ENCODE results near the gene CEP72. TPM values are rescaled to one million over a fixed set of nuclear protein-coding genes. Genes with fewer than 3 reads are reported as not detected.

CEP72 gene
- total RNA-seq, 2 experiments from 2014 or later = 21.9 to 23.8 TPM

- DNase-seq = no peak
- Mint-ChIP-seq H3K4me1 (peaks cover 4% of the 10 kb centered on the region), H3K9me3 (peaks cover 9% of the 10 kb centered on the region), H3K4me3 (no peak overlapping the region), H3K36me3 (peaks cover 3% of the 10 kb centered on the region), H3K27ac (no peak overlapping the region), H3K27me3 (peaks cover 35% of the 10 kb centered on the region)
Measured at GRCh38 chr5:585962-586628, 26.0 kb upstream of the CEP72 start.

GRCh38 chr5:586751-587285 is 25.3 kb upstream of the CEP72 start:
- DNase-seq = no peak
- H3K36me3 Mint-ChIP-seq = peaks cover 3% of the 10 kb centered on the region
- H3K4me3 Mint-ChIP-seq = no peak overlapping the region
- peaks cover 4% of the 10 kb centered on the region for H3K4me1 Mint-ChIP-seq
- no peak overlapping the region for H3K27ac Mint-ChIP-seq
- H3K27me3 Mint-ChIP-seq = peaks cover 41% of the 10 kb centered on the region
- peaks cover 10% of the 10 kb centered on the region for H3K9me3 Mint-ChIP-seq

GRCh38 chr5:587403-587802 is 24.7 kb upstream of the CEP72 start:
- peaks cover 3% of the 10 kb centered on the region for H3K36me3 Mint-ChIP-seq
- peaks cover 4% of the 10 kb centered on the region for H3K4me1 Mint-ChIP-seq
- no peak for DNase-seq
- peaks cover 10% of the 10 kb centered on the region for H3K9me3 Mint-ChIP-seq
- no peak overlapping the region for H3K27ac Mint-ChIP-seq
- no peak overlapping the region for H3K4me3 Mint-ChIP-seq
- peaks cover 40% of the 10 kb centered on the region for H3K27me3 Mint-ChIP-seq

GRCh38 chr5:588406-588995 is 23.6 kb upstream of the CEP72 start:
- Mint-ChIP-seq H3K4me3 (no peak overlapping the region), H3K9me3 (peaks cover 10% of the 10 kb centered on the region)

GRCh38 chr5:589173-589572 is 23.0 kb upstream of the CEP72 start:
- Mint-ChIP-seq H3K36me3 (peaks cover 3% of the 10 kb centered on the region), H3K9me3 (peaks cover 10% of the 10 kb centered on the region), H3K27ac (no peak overlapping the region), H3K27me3 (peaks cover 43% of the 10 kb centered on the region), H3K4me3 (no peak overlapping the region), H3K4me1 (peaks cover 4% of the 10 kb centered on the region)
- no peak for DNase-seq

More at GRCh38 chr5:588406-588995, 23.6 kb upstream of the CEP72 start:
- Mint-ChIP-seq H3K27ac (no peak overlapping the region), H3K27me3 (peaks cover 41% of the 10 kb centered on the region), H3K36me3 (peaks cover 3% of the 10 kb centered on the region), H3K4me1 (peaks cover 4% of the 10 kb centered on the region)
- no peak for DNase-seq

- H3K9me3 Mint-ChIP-seq = peaks cover 10% of the 10 kb centered on the region
- no peak overlapping the region for H3K27ac Mint-ChIP-seq
- H3K4me3 Mint-ChIP-seq = no peak overlapping the region
Measured at GRCh38 chr5:589588-589987, 22.6 kb upstream of the CEP72 start.

GRCh38 chr5:590346-590745 is 21.8 kb upstream of the CEP72 start:
- DNase-seq = no peak
- no peak overlapping the region for H3K4me3 Mint-ChIP-seq
- H3K27me3 Mint-ChIP-seq = peaks cover 48% of the 10 kb centered on the region
- peaks cover 3% of the 10 kb centered on the region for H3K36me3 Mint-ChIP-seq
- H3K9me3 Mint-ChIP-seq = peaks cover 10% of the 10 kb centered on the region
- H3K27ac Mint-ChIP-seq = no peak overlapping the region
- peaks cover 4% of the 10 kb centered on the region for H3K4me1 Mint-ChIP-seq

More at GRCh38 chr5:589588-589987, 22.6 kb upstream of the CEP72 start:
- peaks cover 4% of the 10 kb centered on the region for H3K4me1 Mint-ChIP-seq
- DNase-seq = no peak
- peaks cover 3% of the 10 kb centered on the region for H3K36me3 Mint-ChIP-seq
- peaks cover 44% of the 10 kb centered on the region for H3K27me3 Mint-ChIP-seq

- no peak for DNase-seq
- Mint-ChIP-seq H3K27me3 (peaks cover 54% of the 10 kb centered on the region), H3K9me3 (peaks cover 10% of the 10 kb centered on the region)
Measured at GRCh38 chr5:591746-592145, 20.4 kb upstream of the CEP72 start.

GRCh38 chr5:592158-592557 is 20.0 kb upstream of the CEP72 start:
- Mint-ChIP-seq H3K36me3 (peaks cover 3% of the 10 kb centered on the region), H3K4me1 (peaks cover 4% of the 10 kb centered on the region), H3K27ac (no peak overlapping the region), H3K27me3 (peaks cover 56% of the 10 kb centered on the region), H3K9me3 (peaks cover 10% of the 10 kb centered on the region), H3K4me3 (no peak overlapping the region)
- DNase-seq = no peak

More at GRCh38 chr5:591746-592145, 20.4 kb upstream of the CEP72 start:
- Mint-ChIP-seq H3K4me3 (no peak overlapping the region), H3K36me3 (peaks cover 3% of the 10 kb centered on the region), H3K4me1 (peaks cover 4% of the 10 kb centered on the region), H3K27ac (no peak overlapping the region)

GRCh38 chr5:593511-593910 is 18.6 kb upstream of the CEP72 start:
- Mint-ChIP-seq H3K27me3 (peaks cover 70% of the 10 kb centered on the region), H3K4me3 (no peak overlapping the region), H3K36me3 (peaks cover 3% of the 10 kb centered on the region), H3K9me3 (peaks cover 10% of the 10 kb centered on the region), H3K4me1 (peaks cover 7% of the 10 kb centered on the region), H3K27ac (no peak overlapping the region)
- no peak for DNase-seq

- DNase-seq = no peak
- H3K27me3 Mint-ChIP-seq = peaks cover 75% of the 10 kb centered on the region
- no peak overlapping the region for H3K4me3 Mint-ChIP-seq
- H3K27ac Mint-ChIP-seq = no peak overlapping the region
- H3K4me1 Mint-ChIP-seq = peaks cover 7% of the 10 kb centered on the region
- peaks cover 9% of the 10 kb centered on the region for H3K9me3 Mint-ChIP-seq
- H3K36me3 Mint-ChIP-seq = peaks cover 3% of the 10 kb centered on the region
Measured at GRCh38 chr5:594226-594860, 17.8 kb upstream of the CEP72 start.

GRCh38 chr5:595285-595875 is 16.8 kb upstream of the CEP72 start:
- Mint-ChIP-seq H3K27ac (no peak overlapping the region), H3K4me1 (peaks cover 3% of the 10 kb centered on the region), H3K27me3 (peaks cover 71% of the 10 kb centered on the region), H3K4me3 (no peak overlapping the region), H3K9me3 (peaks cover 4% of the 10 kb centered on the region), H3K36me3 (no peaks in the 10 kb centered on the region)
- DNase-seq = no peak

GRCh38 chr5:597871-598563 is 14.1 kb upstream of the CEP72 start:
- Mint-ChIP-seq H3K4me3 (no peak overlapping the region), H3K4me1 (peaks cover 3% of the 10 kb centered on the region), H3K27me3 (peaks cover 62% of the 10 kb centered on the region), H3K27ac (no peak overlapping the region), H3K9me3 (no peaks in the 10 kb centered on the region), H3K36me3 (no peaks in the 10 kb centered on the region)
- no peak for DNase-seq

- no peak for DNase-seq
- Mint-ChIP-seq H3K4me3 (no peak overlapping the region), H3K9me3 (no peaks in the 10 kb centered on the region), H3K27ac (no peak overlapping the region), H3K4me1 (peaks cover 3% of the 10 kb centered on the region), H3K36me3 (no peaks in the 10 kb centered on the region), H3K27me3 (peaks cover 57% of the 10 kb centered on the region)
Measured at GRCh38 chr5:598564-598890, 13.6 kb upstream of the CEP72 start.

Data from activated naive CD8-positive, alpha-beta T cell treated with anti-CD3 and anti-CD28 coated beads for 36 hours (primary cell).